A549 (cell line): ENCODE data around the gene ACTL7B.

Source experiments
- BHLHE40 ChIP-seq: IDR thresholded peaks from 2 replicates; pipeline ENCODE4 v1.6.1; 2012; ENCODE audit warnings: low read depth, low read length, inconsistent platforms
- POLR2AphosphoS2 ChIP-seq: conservative IDR thresholded peaks from 2 replicates; pipeline ENCODE4 v1.6.1; 2012; ENCODE audit warnings: low read length, improper control_type of control experiment, inconsistent platforms
- TF ChIP-seq, protein P1 (sequence below): fragments of >200 bp; sonication (Bioruptor Twin); formaldehyde crosslinking; IDR thresholded peaks from 3 replicates; pipeline ENCODE4 v1.5.1; 2016

DNA sequence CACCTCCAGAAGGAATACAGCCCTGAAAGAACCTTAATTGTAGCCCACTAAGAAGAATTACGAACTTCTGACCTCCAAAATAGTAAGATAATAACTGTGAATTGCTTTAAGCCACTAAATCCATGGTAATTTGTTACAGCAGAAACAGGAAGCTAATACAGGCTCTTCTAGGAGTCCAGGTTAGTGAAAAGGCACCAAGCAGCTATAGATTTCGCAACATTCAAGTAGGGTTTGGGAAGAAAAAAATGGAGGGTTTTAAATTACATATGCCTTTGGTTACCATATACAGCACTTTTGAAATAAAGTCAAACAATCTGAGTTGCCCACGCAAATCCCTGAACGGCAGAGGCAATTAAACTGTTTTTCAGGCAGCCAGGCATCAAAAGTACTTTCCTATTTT lies 4.6 kb upstream of the ACTL7B start:
- TF ChIP-seq BHLHE40, result no peak
- TF ChIP-seq, protein P1, sequence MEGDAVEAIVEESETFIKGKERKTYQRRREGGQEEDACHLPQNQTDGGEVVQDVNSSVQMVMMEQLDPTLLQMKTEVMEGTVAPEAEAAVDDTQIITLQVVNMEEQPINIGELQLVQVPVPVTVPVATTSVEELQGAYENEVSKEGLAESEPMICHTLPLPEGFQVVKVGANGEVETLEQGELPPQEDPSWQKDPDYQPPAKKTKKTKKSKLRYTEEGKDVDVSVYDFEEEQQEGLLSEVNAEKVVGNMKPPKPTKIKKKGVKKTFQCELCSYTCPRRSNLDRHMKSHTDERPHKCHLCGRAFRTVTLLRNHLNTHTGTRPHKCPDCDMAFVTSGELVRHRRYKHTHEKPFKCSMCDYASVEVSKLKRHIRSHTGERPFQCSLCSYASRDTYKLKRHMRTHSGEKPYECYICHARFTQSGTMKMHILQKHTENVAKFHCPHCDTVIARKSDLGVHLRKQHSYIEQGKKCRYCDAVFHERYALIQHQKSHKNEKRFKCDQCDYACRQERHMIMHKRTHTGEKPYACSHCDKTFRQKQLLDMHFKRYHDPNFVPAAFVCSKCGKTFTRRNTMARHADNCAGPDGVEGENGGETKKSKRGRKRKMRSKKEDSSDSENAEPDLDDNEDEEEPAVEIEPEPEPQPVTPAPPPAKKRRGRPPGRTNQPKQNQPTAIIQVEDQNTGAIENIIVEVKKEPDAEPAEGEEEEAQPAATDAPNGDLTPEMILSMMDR, result no peak
- no peak for TF ChIP-seq POLR2AphosphoS2
